GM11168 (cell line): Measurements from ENCODE around the gene OLFML1.
"Not testable (repeated sequence)": the region's sequence is repeated elsewhere in the genome, so short reads cannot be mapped to it uniquely, and the experiment has no call there.

Experiments used
- in situ Hi-C: fragments of 300-500 bp; cut with MboI; formaldehyde crosslinking; loops from one replicate; pipeline ENCODE4 v1.12.0; 2022; ENCODE audit warnings: low sequenced_read_pairs; ENCODE audit not compliant: unreplicated experiment

The OLFML1 gene

GRCh38 chr11:7508087-7508486, 22.8 kb downstream of the OLFML1 start:
- in situ Hi-C loops, result no loop called here

GRCh38 chr11:7509966-7510365, 24.7 kb downstream of the OLFML1 start:
- in situ Hi-C loops, result no loop called here

- in situ Hi-C loops, result no loop called here
Measured at GRCh38 chr11:7511401-7511800, 26.1 kb downstream of the OLFML1 start.

GRCh38 chr11:7512525-7513233, 27.4 kb downstream of the OLFML1 start:
- in situ Hi-C loops, result no loop called here

- in situ Hi-C loops, result no loop called here
Measured at GRCh38 chr11:7513234-7514098, 28.2 kb downstream of the OLFML1 start, which contains the start of gene PPFIBP2. Gene PPFIBP2 (plus strand): TSS chr11:7513999. CDS start chr11:7549476, 35,477 bp downstream.

- in situ Hi-C loops, result no loop called here
Measured at GRCh38 chr11:7514099-7514591, 28.8 kb downstream of the OLFML1 start.

GRCh38 chr11:7515447-7515886, 30.2 kb downstream of the OLFML1 start:
- in situ Hi-C loops, result no loop called here

GRCh38 chr11:7516475-7516874, 31.2 kb downstream of the OLFML1 start:
- in situ Hi-C loops, result no loop called here

- in situ Hi-C loops, result not testable (repeated sequence)
Measured at GRCh38 chr11:7517743-7518142, 32.4 kb downstream of the OLFML1 start.

GRCh38 chr11:7518811-7519562, 33.7 kb downstream of the OLFML1 start:
- in situ Hi-C loops, result no loop called here

- in situ Hi-C loops, result no loop called here
Measured at GRCh38 chr11:7520011-7520942, 35.0 kb downstream of the OLFML1 start.

GRCh38 chr11:7520981-7521487, 35.7 kb downstream of the OLFML1 start:
- in situ Hi-C loops, result no loop called here

GRCh38 chr11:7522121-7522520, 36.8 kb downstream of the OLFML1 start:
- in situ Hi-C loops, result no loop called here

GRCh38 chr11:7522546-7522945, 37.2 kb downstream of the OLFML1 start:
- in situ Hi-C loops, result no loop called here

GRCh38 chr11:7523416-7524210, 38.3 kb downstream of the OLFML1 start:
- in situ Hi-C loops, result no loop called here

GRCh38 chr11:7524462-7525235, 39.3 kb downstream of the OLFML1 start:
- in situ Hi-C loops, result no loop called here

- in situ Hi-C loops, result no loop called here
Measured at GRCh38 chr11:7525424-7525823, 40.1 kb downstream of the OLFML1 start.

- in situ Hi-C loops, result no loop called here
Measured at GRCh38 chr11:7527029-7527428, 41.7 kb downstream of the OLFML1 start.
